IPS-20b (cell line): ENCODE data around the gene OR2T27.

Experiments
- H3K27ac ChIP-seq: one replicate; pipeline ENCODE4 v1.5.1; 2013; ENCODE audit warnings: low read length
- H3K27me3 ChIP-seq: 2 replicates; pipeline ENCODE4 v1.6.1; 2013; ENCODE audit warnings: mild to moderate bottlenecking, low read length, inconsistent platforms; ENCODE audit not compliant: insufficient read depth
- H3K36me3 ChIP-seq: 2 replicates; pipeline ENCODE4 v1.6.1; 2013; ENCODE audit warnings: low read depth, mild to moderate bottlenecking, inconsistent platforms, low read length, moderate library complexity; ENCODE audit not compliant: insufficient read depth
- H3K4me1 ChIP-seq: 2 replicates; pipeline ENCODE4 v1.6.1; 2013; ENCODE audit warnings: mild to moderate bottlenecking, control low read depth, inconsistent platforms, low read length, moderate library complexity; ENCODE audit not compliant: insufficient read depth
- H3K4me3 ChIP-seq: 2 replicates; pipeline ENCODE4 v1.5.1; 2013; ENCODE audit warnings: mild to moderate bottlenecking, low read length, inconsistent platforms
- H3K9ac ChIP-seq: 2 replicates; pipeline ENCODE4 v1.6.1; 2013; ENCODE audit warnings: low read depth, mild to moderate bottlenecking, inconsistent platforms, low read length, moderate library complexity
- H3K9me3 ChIP-seq: 2 replicates; pipeline ENCODE4 v1.6.1; 2013; ENCODE audit warnings: mild to moderate bottlenecking, low read depth, low read length, inconsistent platforms; ENCODE audit not compliant: insufficient read depth

OR2T27 gene

GRCh38 chr1:248611883-248612414, 43.4 kb downstream of the OR2T27 start:
- H3K9me3 ChIP-seq: peaks cover 98% of the 10 kb centered on the region
- H3K4me3 ChIP-seq: no peak overlapping the region; the same call in 1 of the 2 replicates
- no peaks in the 10 kb centered on the region for H3K27me3 ChIP-seq
- no peaks in the 10 kb centered on the region for H3K4me1 ChIP-seq
- H3K9ac ChIP-seq: no peak overlapping the region
- no peak overlapping the region for H3K27ac ChIP-seq
- no peaks in the 10 kb centered on the region for H3K36me3 ChIP-seq

- no peak overlapping the region for H3K27ac ChIP-seq
- no peak overlapping the region for H3K9ac ChIP-seq
- no peaks in the 10 kb centered on the region for H3K27me3 ChIP-seq
- H3K4me3 ChIP-seq: no peak overlapping the region
- H3K36me3 ChIP-seq: no peaks in the 10 kb centered on the region
- no peaks in the 10 kb centered on the region for H3K4me1 ChIP-seq
- H3K9me3 ChIP-seq: peaks cover 100% of the 10 kb centered on the region
Observed at GRCh38 chr1:248610301-248610700, 45.0 kb downstream of the OR2T27 start.
